ENCODE data around the gene KRT34. TPM values are rescaled to one million over a fixed set of nuclear protein-coding genes. Genes with fewer than 3 reads are reported as not detected.

The KRT34 gene
- total and polyA plus RNA-seq, 7 donors, result not detected

GRCh38 chr17:41406205-41406604 lies 24.1 kb upstream of the KRT34 start:
- no peaks in the 10 kb centered on the region for H3K4me1 ChIP-seq
- no peak for DNase-seq
- intact Hi-C loops (cut with DNase I), result no loop called here
- no peaks in the 10 kb centered on the region for H3K9me3 ChIP-seq
- no peak overlapping the region for H3K27ac ChIP-seq
- H3K27me3 ChIP-seq, result no peaks in the 10 kb centered on the region
- H3K4me3 ChIP-seq, result no peak overlapping the region
- no peaks in the 10 kb centered on the region for H3K36me3 ChIP-seq
- 50 to 61% methylated on average over 5 of the region's 5 CpGs for WGBS, 2 donors
- TF ChIP-seq POLR2AphosphoS5 (IDR thresholded peaks at IDR 0.05), result no peak
- no peak for TF ChIP-seq CTCF (IDR thresholded peaks at IDR 0.05)
- no peak for TF ChIP-seq EP300 (IDR thresholded peaks at IDR 0.05)
- no peak for TF ChIP-seq POLR2A (IDR thresholded peaks at IDR 0.05)

GRCh38 chr17:41404024-41404671 lies 22.0 kb upstream of the KRT34 start:
- no peaks in the 10 kb centered on the region for H3K4me1 ChIP-seq
- WGBS, 2 donors, result 56 to 67% methylated on average over 7 of the region's 7 CpGs
- TF ChIP-seq POLR2AphosphoS5 (IDR thresholded peaks at IDR 0.05) (no peak), POLR2A (IDR thresholded peaks at IDR 0.05) (no peak), CTCF (IDR thresholded peaks at IDR 0.05) (no peak), EP300 (IDR thresholded peaks at IDR 0.05) (no peak)
- peak overlapping the region in 1 of 4 donors; percentile 20 for H3K27ac ChIP-seq
- intact Hi-C loops (cut with DNase I), result no loop called here
- H3K4me3 ChIP-seq, result no peak overlapping the region
- no peaks in the 10 kb centered on the region for H3K9me3 ChIP-seq
- no peak for DNase-seq
- no peaks in the 10 kb centered on the region for H3K27me3 ChIP-seq
- H3K36me3 ChIP-seq, result no peaks in the 10 kb centered on the region

GRCh38 chr17:41403404-41404023 lies 21.4 kb upstream of the KRT34 start:
- H3K4me1 ChIP-seq, result no peaks in the 10 kb centered on the region
- WGBS, 2 donors, result 66 to 73% methylated on average over 4 of the region's 4 CpGs
- no peaks in the 10 kb centered on the region for H3K36me3 ChIP-seq
- no peak overlapping the region for H3K4me3 ChIP-seq
- TF ChIP-seq CTCF (IDR thresholded peaks at IDR 0.05) (no peak), EP300 (IDR thresholded peaks at IDR 0.05) (no peak), POLR2A (IDR thresholded peaks at IDR 0.05) (no peak), POLR2AphosphoS5 (IDR thresholded peaks at IDR 0.05) (no peak)
- H3K27me3 ChIP-seq, result peaks cover 0 to 2% (median 0%) of the 10 kb centered on the region in 3 donors
- peak overlapping the region in 1 of 4 donors; percentile 20 for H3K27ac ChIP-seq
- H3K9me3 ChIP-seq, result no peaks in the 10 kb centered on the region
- DNase-seq, result no peak
- intact Hi-C loops (cut with DNase I), result no loop called here

- no peak for TF ChIP-seq POLR2A (IDR thresholded peaks at IDR 0.05)
- TF ChIP-seq POLR2AphosphoS5 (IDR thresholded peaks at IDR 0.05), result no peak
- no peak for TF ChIP-seq CTCF (IDR thresholded peaks at IDR 0.05)
- TF ChIP-seq EP300 (IDR thresholded peaks at IDR 0.05), result no peak
- Histone ChIP-seq H3K27me3 (peaks cover 0 to 4% (median 0%) of the 10 kb centered on the region in 3 donors), H3K27ac (peak overlapping the region in 1 of 4 donors; percentile 20), H3K36me3 (no peaks in the 10 kb centered on the region), H3K4me3 (no peak overlapping the region), H3K9me3 (no peaks in the 10 kb centered on the region), H3K4me1 (no peaks in the 10 kb centered on the region)
- WGBS, 2 donors, result 91 to 94% methylated on average over 5 of the region's 5 CpGs
- no peak for DNase-seq
- intact Hi-C loops (cut with DNase I), result no loop called here
These were observed 20.1 kb upstream of the KRT34 start for GRCh38 chr17:41402161-41402560.
